ENCODE measurements around the gene RGS7BP.

The RGS7BP gene

DNA sequence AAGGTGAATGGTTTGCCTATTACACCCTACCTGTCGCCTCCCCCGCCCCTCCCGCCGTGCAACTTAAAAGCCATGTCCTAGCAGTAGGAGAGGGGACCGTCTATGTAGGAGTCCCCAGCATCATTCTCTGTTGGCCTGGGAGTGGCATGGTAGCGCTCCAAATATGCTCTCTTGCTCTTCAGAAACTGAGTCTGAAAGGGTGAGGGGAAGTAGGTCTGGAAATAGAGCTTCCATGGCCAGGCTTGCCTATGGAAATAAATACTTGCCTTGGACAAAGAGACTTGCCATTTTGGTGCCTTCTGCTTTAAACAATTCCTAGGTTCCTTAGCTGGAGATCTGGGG, 1.4 kb downstream of the RGS7BP start:
- Histone ChIP-seq H3K4me3 (ENCODE audit: low read depth in 1 of 5, low read length in 5 of 5) (peak overlapping the region; percentile 66 to 74 (median 71)), H3K9me3 (ENCODE audit: control insufficient read depth in 5 of 5, low read length in 5 of 5) (no peaks in the 10 kb centered on the region), H3K4me1 (ENCODE audit: control insufficient read depth in 5 of 5, insufficient read depth in 5 of 5, low read length in 5 of 5) (peaks cover 0 to 22% (median 20%) of the 10 kb centered on the region in 5 donors), H3K36me3 (ENCODE audit: control insufficient read depth in 5 of 5, insufficient read depth in 5 of 5, low read length in 5 of 5) (no peaks in the 10 kb centered on the region), H3K27me3 (ENCODE audit: control insufficient read depth in 5 of 5, insufficient read depth in 4 of 5, low read length in 5 of 5) (peaks cover 6 to 11% (median 9%) of the 10 kb centered on the region in 5 donors), H3K27ac (ENCODE audit: low read depth, low read length) (no peak overlapping the region), H3K9ac (ENCODE audit: low read length in 5 of 5) (peak overlapping the region in 1 of 5 donors; percentile 27)

DNA sequence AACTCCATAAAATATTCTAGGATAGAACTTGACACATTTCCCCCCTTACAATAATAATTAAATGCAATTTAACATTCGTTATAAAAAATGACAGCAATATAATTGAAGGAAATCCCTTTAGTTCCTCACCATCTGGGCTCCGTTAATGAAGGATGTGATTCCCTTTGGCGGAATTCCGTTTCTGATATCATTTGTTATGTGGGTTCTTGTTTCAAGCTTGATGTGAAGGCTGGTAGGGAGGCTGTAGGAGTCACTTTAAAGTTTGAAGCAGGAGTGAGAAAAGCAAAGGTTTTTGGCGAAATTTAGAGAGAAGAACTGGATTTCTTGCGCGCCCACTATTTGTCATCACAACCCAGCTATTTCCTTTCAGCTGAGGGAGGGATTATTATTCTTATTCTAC, 4.0 kb downstream of the RGS7BP start:
- Histone ChIP-seq H3K27me3 (ENCODE audit: control insufficient read depth in 5 of 5, insufficient read depth in 4 of 5, low read length in 5 of 5) (peaks cover 6 to 11% (median 6%) of the 10 kb centered on the region in 5 donors), H3K9me3 (ENCODE audit: control insufficient read depth in 5 of 5, low read length in 5 of 5) (no peaks in the 10 kb centered on the region), H3K27ac (ENCODE audit: low read depth, low read length) (no peak overlapping the region), H3K4me1 (ENCODE audit: control insufficient read depth in 5 of 5, insufficient read depth in 5 of 5, low read length in 5 of 5) (peaks cover 0 to 22% (median 19%) of the 10 kb centered on the region in 5 donors), H3K4me3 (ENCODE audit: low read depth in 1 of 5, low read length in 5 of 5) (no peak overlapping the region), H3K36me3 (ENCODE audit: control insufficient read depth in 5 of 5, insufficient read depth in 5 of 5, low read length in 5 of 5) (no peaks in the 10 kb centered on the region), H3K9ac (ENCODE audit: low read length in 5 of 5) (no peak overlapping the region)

DNA sequence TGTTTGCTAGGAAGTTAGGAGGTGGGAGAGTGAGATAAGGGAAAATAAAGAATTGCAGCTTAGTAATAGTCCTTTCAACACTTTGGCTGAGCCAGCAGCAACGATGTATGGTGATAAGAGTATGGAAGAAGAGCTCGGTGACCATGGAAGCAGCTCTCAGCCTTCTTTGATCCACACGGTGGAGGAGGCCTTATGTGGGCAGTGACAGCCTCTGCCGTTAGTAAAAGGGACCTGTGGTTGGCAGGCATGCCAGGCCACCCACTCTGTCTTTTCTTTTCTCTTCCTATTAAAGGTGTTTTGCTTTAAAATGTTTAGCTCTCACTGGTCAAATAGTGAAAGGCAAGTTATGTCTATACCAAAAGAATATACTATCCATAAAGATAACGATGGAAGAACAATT, 7.7 kb downstream of the RGS7BP start:
- Histone ChIP-seq H3K27me3 (ENCODE audit: control insufficient read depth in 5 of 5, insufficient read depth in 4 of 5, low read length in 5 of 5) (peaks cover 0 to 3% (median 0%) of the 10 kb centered on the region in 5 donors), H3K9ac (ENCODE audit: low read length in 5 of 5) (no peak overlapping the region), H3K4me3 (ENCODE audit: low read depth in 1 of 5, low read length in 5 of 5) (no peak overlapping the region), H3K9me3 (ENCODE audit: control insufficient read depth in 5 of 5, low read length in 5 of 5) (no peaks in the 10 kb centered on the region), H3K27ac (ENCODE audit: low read depth, low read length) (no peak overlapping the region), H3K36me3 (ENCODE audit: control insufficient read depth in 5 of 5, insufficient read depth in 5 of 5, low read length in 5 of 5) (no peaks in the 10 kb centered on the region), H3K4me1 (ENCODE audit: control insufficient read depth in 5 of 5, insufficient read depth in 5 of 5, low read length in 5 of 5) (peaks cover 0 to 6% (median 0%) of the 10 kb centered on the region in 5 donors)

DNA sequence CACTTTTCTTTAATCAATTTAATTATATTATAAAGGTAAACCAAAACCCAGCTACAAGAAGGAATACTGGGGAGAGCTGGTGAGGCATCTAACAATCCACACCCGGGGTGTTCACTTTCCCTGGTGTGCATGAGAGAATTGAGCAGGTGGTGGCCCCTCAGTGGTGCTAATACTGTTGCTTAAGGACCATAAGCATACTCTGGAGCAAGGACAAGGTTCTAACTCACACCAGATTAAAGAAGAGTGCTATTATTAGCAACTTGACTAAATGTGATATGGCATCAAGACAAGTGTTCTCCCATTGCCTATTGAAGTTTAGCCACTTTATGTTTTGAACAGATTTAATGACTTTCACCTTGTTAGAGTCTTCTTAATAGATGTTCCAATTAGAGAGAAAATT, 8.8 kb downstream of the RGS7BP start:
- peaks cover 0 to 3% (median 0%) of the 10 kb centered on the region in 5 donors for H3K27me3 ChIP-seq (ENCODE audit: control insufficient read depth in 5 of 5, insufficient read depth in 4 of 5, low read length in 5 of 5)
- no peaks in the 10 kb centered on the region for H3K36me3 ChIP-seq (ENCODE audit: control insufficient read depth in 5 of 5, insufficient read depth in 5 of 5, low read length in 5 of 5)

DNA sequence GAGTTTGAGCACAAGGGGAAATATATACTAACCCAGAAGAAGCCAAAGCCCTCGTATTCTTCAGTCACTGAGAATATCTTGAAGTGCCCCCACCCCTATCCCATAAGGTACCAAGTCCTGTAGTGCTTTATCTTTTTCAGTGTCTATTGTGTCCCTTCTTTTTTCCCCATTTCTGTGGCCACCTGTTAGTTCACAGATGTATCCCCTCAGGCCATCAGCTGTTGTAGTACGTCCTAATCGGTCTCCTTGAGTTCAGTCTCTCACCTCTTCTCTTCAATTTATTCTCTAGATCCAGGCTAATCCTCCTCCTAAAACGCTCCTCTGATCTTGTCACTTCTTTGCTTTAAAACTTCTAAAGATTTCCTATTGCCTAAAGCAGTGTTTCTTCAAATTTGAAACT, 10.4 kb downstream of the RGS7BP start:
- H3K4me1 ChIP-seq (ENCODE audit: control insufficient read depth in 5 of 5, insufficient read depth in 5 of 5, low read length in 5 of 5), result no peaks in the 10 kb centered on the region
- H3K27ac ChIP-seq (ENCODE audit: low read depth, low read length), result no peak overlapping the region
- H3K4me3 ChIP-seq (ENCODE audit: low read depth in 1 of 5, low read length in 5 of 5), result no peak overlapping the region
- H3K9ac ChIP-seq (ENCODE audit: low read length in 5 of 5), result no peak overlapping the region
- no peaks in the 10 kb centered on the region for H3K9me3 ChIP-seq (ENCODE audit: control insufficient read depth in 5 of 5, low read length in 5 of 5)
- no peaks in the 10 kb centered on the region for H3K36me3 ChIP-seq (ENCODE audit: control insufficient read depth in 5 of 5, insufficient read depth in 5 of 5, low read length in 5 of 5)
- peaks cover 0 to 3% (median 0%) of the 10 kb centered on the region in 5 donors for H3K27me3 ChIP-seq (ENCODE audit: control insufficient read depth in 5 of 5, insufficient read depth in 4 of 5, low read length in 5 of 5)

More for the DNA sequence above, 8.8 kb downstream of the RGS7BP start:
- Histone ChIP-seq H3K27ac (ENCODE audit: low read depth, low read length) (no peak overlapping the region), H3K9me3 (ENCODE audit: control insufficient read depth in 5 of 5, low read length in 5 of 5) (no peaks in the 10 kb centered on the region), H3K4me1 (ENCODE audit: control insufficient read depth in 5 of 5, insufficient read depth in 5 of 5, low read length in 5 of 5) (peaks cover 0 to 6% (median 0%) of the 10 kb centered on the region in 5 donors), H3K4me3 (ENCODE audit: low read depth in 1 of 5, low read length in 5 of 5) (no peak overlapping the region), H3K9ac (ENCODE audit: low read length in 5 of 5) (no peak overlapping the region)

DNA sequence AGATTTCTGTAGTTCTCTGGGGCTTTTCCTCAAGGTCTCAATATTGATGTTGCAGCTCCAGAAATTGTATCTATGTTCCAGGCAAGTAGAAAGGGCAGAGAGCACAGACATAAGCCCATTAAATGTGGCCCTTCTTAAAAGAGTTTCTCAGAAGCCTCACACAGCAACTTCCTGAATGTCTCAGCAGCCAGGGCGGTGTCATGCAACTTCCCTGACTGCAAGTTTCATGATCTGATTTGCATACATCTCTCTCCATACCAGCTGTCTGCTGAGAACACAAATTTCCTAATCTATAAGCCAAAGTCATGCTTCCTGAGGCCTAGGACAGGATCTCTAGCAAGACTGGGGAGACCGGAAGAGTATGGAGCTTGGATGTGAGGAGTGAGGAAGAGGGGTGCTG, 13.0 kb downstream of the RGS7BP start:
- Histone ChIP-seq H3K27ac (ENCODE audit: low read depth, low read length) (no peak overlapping the region), H3K4me1 (ENCODE audit: control insufficient read depth in 5 of 5, insufficient read depth in 5 of 5, low read length in 5 of 5) (no peaks in the 10 kb centered on the region), H3K9ac (ENCODE audit: low read length in 5 of 5) (no peak overlapping the region), H3K4me3 (ENCODE audit: low read depth in 1 of 5, low read length in 5 of 5) (no peak overlapping the region), H3K36me3 (ENCODE audit: control insufficient read depth in 5 of 5, insufficient read depth in 5 of 5, low read length in 5 of 5) (no peaks in the 10 kb centered on the region), H3K9me3 (ENCODE audit: control insufficient read depth in 5 of 5, low read length in 5 of 5) (no peaks in the 10 kb centered on the region), H3K27me3 (ENCODE audit: control insufficient read depth in 5 of 5, insufficient read depth in 4 of 5, low read length in 5 of 5) (no peaks in the 10 kb centered on the region)

DNA sequence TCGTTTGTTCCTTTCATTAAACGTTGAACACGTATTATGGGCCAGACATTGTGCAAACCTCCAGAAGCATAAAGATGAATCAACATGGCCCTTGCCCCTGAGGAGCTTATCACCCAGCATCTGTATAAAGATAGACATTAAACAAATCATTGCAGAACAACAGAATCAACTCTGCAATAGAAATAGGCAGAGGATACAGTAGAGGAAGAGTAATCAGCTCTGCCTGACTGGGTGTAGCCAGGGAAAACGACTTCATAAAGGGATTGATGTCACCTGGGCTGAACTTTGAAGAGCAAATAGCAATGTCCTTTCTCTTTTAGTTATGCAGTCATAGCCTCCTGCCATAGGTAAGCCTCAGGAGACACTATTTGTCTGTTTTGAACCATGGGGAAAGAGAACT, 13.4 kb downstream of the RGS7BP start:
- Histone ChIP-seq H3K9me3 (ENCODE audit: control insufficient read depth in 5 of 5, low read length in 5 of 5) (no peaks in the 10 kb centered on the region), H3K4me1 (ENCODE audit: control insufficient read depth in 5 of 5, insufficient read depth in 5 of 5, low read length in 5 of 5) (no peaks in the 10 kb centered on the region), H3K27me3 (ENCODE audit: control insufficient read depth in 5 of 5, insufficient read depth in 4 of 5, low read length in 5 of 5) (no peaks in the 10 kb centered on the region), H3K36me3 (ENCODE audit: control insufficient read depth in 5 of 5, insufficient read depth in 5 of 5, low read length in 5 of 5) (no peaks in the 10 kb centered on the region), H3K27ac (ENCODE audit: low read depth, low read length) (no peak overlapping the region), H3K9ac (ENCODE audit: low read length in 5 of 5) (no peak overlapping the region), H3K4me3 (ENCODE audit: low read depth in 1 of 5, low read length in 5 of 5) (no peak overlapping the region)

DNA sequence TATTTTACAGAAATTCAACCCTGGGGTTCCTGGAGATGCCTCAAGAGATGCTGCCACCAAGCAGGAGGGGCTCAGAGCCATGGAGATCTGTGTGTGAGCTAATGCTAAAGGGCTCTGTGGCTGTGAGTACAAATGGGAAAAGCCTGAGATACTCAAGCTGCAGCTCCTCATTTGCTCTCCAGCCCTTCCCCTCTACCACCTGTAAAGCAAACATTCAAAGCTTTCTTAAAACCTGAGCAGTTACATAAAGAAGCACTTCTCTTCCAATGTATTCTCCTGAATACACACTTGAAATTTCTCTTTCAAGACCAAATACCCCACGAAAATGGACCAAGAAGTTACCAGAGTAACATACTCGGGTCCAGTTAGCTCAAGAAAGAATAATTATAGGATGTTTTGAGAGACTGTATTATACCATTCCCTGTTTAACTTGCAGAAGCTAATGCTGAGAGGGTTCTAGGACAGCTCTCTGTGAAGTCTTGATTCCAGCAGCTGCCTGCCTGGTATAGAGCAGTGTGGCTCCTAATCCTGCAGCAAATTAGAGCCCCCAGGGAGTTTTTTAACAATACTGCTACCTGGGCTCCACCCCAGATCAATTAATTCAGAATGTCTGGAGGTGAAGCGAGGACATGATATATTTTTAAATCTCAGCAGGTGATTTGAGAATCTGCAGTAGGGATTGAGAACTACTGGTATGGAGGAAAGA, 21.1 kb downstream of the RGS7BP start:
- no peaks in the 10 kb centered on the region for H3K9me3 ChIP-seq (ENCODE audit: control insufficient read depth in 5 of 5, low read length in 5 of 5)
- H3K36me3 ChIP-seq (ENCODE audit: control insufficient read depth in 5 of 5, insufficient read depth in 5 of 5, low read length in 5 of 5), result no peaks in the 10 kb centered on the region
- no peak overlapping the region for H3K9ac ChIP-seq (ENCODE audit: low read length in 5 of 5)
- no peak overlapping the region for H3K4me3 ChIP-seq (ENCODE audit: low read depth in 1 of 5, low read length in 5 of 5)
- H3K27me3 ChIP-seq (ENCODE audit: control insufficient read depth in 5 of 5, insufficient read depth in 4 of 5, low read length in 5 of 5), result no peaks in the 10 kb centered on the region
- no peak overlapping the region for H3K27ac ChIP-seq (ENCODE audit: low read depth, low read length)
- no peaks in the 10 kb centered on the region for H3K4me1 ChIP-seq (ENCODE audit: control insufficient read depth in 5 of 5, insufficient read depth in 5 of 5, low read length in 5 of 5)

DNA sequence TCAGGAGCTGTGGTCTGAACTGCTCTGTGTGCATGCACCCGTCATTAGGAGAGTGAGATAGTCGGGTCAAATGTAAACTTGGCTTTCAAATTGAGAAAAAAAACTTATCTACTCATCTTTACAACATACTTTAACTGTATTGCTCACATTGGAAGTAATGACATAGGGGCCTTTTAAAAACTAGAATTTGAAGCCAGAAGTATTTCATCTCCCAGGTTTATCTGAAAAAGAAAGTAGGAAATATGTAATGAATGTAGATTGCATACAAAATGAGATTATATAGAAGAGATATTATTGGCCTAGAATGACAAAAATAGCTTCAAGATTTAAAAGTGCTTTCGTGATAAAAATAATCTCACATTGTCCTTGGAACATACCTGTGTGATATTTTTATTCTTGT, 24.3 kb downstream of the RGS7BP start:
- Histone ChIP-seq H3K27me3 (ENCODE audit: control insufficient read depth in 5 of 5, insufficient read depth in 4 of 5, low read length in 5 of 5) (peaks cover 0 to 3% (median 0%) of the 10 kb centered on the region in 5 donors), H3K4me1 (ENCODE audit: control insufficient read depth in 5 of 5, insufficient read depth in 5 of 5, low read length in 5 of 5) (no peaks in the 10 kb centered on the region), H3K27ac (ENCODE audit: low read depth, low read length) (no peak overlapping the region), H3K9me3 (ENCODE audit: control insufficient read depth in 5 of 5, low read length in 5 of 5) (no peaks in the 10 kb centered on the region), H3K9ac (ENCODE audit: low read length in 5 of 5) (no peak overlapping the region), H3K36me3 (ENCODE audit: control insufficient read depth in 5 of 5, insufficient read depth in 5 of 5, low read length in 5 of 5) (no peaks in the 10 kb centered on the region), H3K4me3 (ENCODE audit: low read depth in 1 of 5, low read length in 5 of 5) (no peak overlapping the region)

DNA sequence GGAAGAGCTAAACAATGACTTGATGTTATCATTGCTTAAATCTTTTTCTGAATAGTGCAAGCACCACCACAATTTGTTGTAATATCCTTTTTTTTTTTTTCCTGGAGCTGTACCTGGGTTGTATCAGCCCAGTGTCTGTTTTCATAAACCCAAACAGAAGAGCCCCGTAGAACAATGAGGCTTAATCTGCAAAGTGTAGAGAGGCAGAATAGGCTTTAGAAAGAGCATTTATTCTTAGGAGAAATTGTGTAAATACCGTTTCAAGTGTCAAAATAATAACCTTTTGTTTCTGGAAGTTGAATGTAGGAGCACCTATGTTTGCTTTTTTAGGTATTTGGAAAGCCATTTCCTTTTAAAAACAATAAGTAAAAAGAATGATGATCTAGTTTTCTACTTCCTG, 26.4 kb downstream of the RGS7BP start:
- H3K4me1 ChIP-seq (ENCODE audit: control insufficient read depth in 5 of 5, insufficient read depth in 5 of 5, low read length in 5 of 5), result no peaks in the 10 kb centered on the region
- no peak overlapping the region for H3K4me3 ChIP-seq (ENCODE audit: low read depth in 1 of 5, low read length in 5 of 5)
- peaks cover 0 to 3% (median 0%) of the 10 kb centered on the region in 5 donors for H3K27me3 ChIP-seq (ENCODE audit: control insufficient read depth in 5 of 5, insufficient read depth in 4 of 5, low read length in 5 of 5)
- no peaks in the 10 kb centered on the region for H3K36me3 ChIP-seq (ENCODE audit: control insufficient read depth in 5 of 5, insufficient read depth in 5 of 5, low read length in 5 of 5)
- H3K9me3 ChIP-seq (ENCODE audit: control insufficient read depth in 5 of 5, low read length in 5 of 5), result no peaks in the 10 kb centered on the region
- no peak overlapping the region for H3K9ac ChIP-seq (ENCODE audit: low read length in 5 of 5)
- H3K27ac ChIP-seq (ENCODE audit: low read depth, low read length), result no peak overlapping the region

All from subcutaneous abdominal adipose tissue (tissue), 5 donors.